Right hindlimb (tissue), 1 donor: ENCODE measurements around the gene AADAC.
"Not testable (repeated sequence)": the region's sequence is repeated elsewhere in the genome, so short reads cannot be mapped to it uniquely, and the experiment has no call there.

Experiments
- DNase-seq: peaks from one replicate; pipeline ENCODE4 v3.0.0-alpha.2; 2018

Gene AADAC

GRCh38 chr3:151798466-151798865 is 15.4 kb upstream of the AADAC start:
- DNase-seq = no peak

GRCh38 chr3:151800431-151800830 is 13.5 kb upstream of the AADAC start:
- no peak for DNase-seq

GRCh38 chr3:151804267-151804666 is 9.6 kb upstream of the AADAC start:
- no peak for DNase-seq

GRCh38 chr3:151806838-151807237 is 7.1 kb upstream of the AADAC start:
- DNase-seq = no peak

GRCh38 chr3:151808926-151809325 is 5.0 kb upstream of the AADAC start:
- not testable (repeated sequence) for DNase-seq

- no peak for DNase-seq
Observed at GRCh38 chr3:151811474-151811873, 2.4 kb upstream of the AADAC start.

GRCh38 chr3:151814588-151814987 is 672 bp downstream of the AADAC start:
- no peak for DNase-seq

GRCh38 chr3:151816091-151816604 is 2.2 kb downstream of the AADAC start:
- DNase-seq = no peak

- no peak for DNase-seq
Observed at GRCh38 chr3:151817473-151817872, 3.6 kb downstream of the AADAC start.

GRCh38 chr3:151818361-151818760 is 4.4 kb downstream of the AADAC start:
- DNase-seq = no peak

GRCh38 chr3:151819910-151820309 is 6.0 kb downstream of the AADAC start:
- no peak for DNase-seq

- DNase-seq = no peak
Observed at GRCh38 chr3:151827816-151828215, 13.9 kb downstream of the AADAC start.

GRCh38 chr3:151835751-151836525 is 22.0 kb downstream of the AADAC start:
- peak; percentile 22 for DNase-seq

GRCh38 chr3:151837057-151837456 is 23.1 kb downstream of the AADAC start:
- DNase-seq = no peak

- DNase-seq = peak; percentile 41
Observed at GRCh38 chr3:151838574-151839312, 24.8 kb downstream of the AADAC start.

- no peak for DNase-seq
Observed at GRCh38 chr3:151839313-151839631, 25.4 kb downstream of the AADAC start.

- no peak for DNase-seq
Observed at GRCh38 chr3:151841801-151842200, 27.9 kb downstream of the AADAC start.

- DNase-seq = no peak
Observed at GRCh38 chr3:151843275-151843674, 29.4 kb downstream of the AADAC start.

- no peak for DNase-seq
Observed at GRCh38 chr3:151845306-151845905, 31.5 kb downstream of the AADAC start.

- DNase-seq = not testable (repeated sequence)
Observed at GRCh38 chr3:151850065-151850464, 36.1 kb downstream of the AADAC start.

- DNase-seq = no peak
Observed at GRCh38 chr3:151852074-151852811, 38.3 kb downstream of the AADAC start.

- DNase-seq = no peak
Observed at GRCh38 chr3:151856118-151856517, 42.2 kb downstream of the AADAC start.

- DNase-seq = no peak
Observed at GRCh38 chr3:151856641-151857040, 42.7 kb downstream of the AADAC start.
